CD14-positive monocyte (primary cell): Measurements from ENCODE around the gene CYB5R4. TPM values are rescaled to one million over a fixed set of nuclear protein-coding genes. Genes with fewer than 3 reads are reported as not detected.

Experiments used
- DNase-seq, 3 donors: peaks; one replicate each; pipeline ENCODE4 v3.0.0-alpha.2; 2011 to 2022
- H2AFZ ChIP-seq: 2 replicates; pipeline ENCODE4 v1.6.0; 2012; ENCODE audit warnings: mild to moderate bottlenecking, low read depth, low read length, inconsistent platforms; ENCODE audit not compliant: insufficient read depth, poor library complexity, severe bottlenecking
- H3K27ac ChIP-seq, 2 donors: 1 replicate in 1 of 2; 2 replicates in 1 of 2; pipeline ENCODE4 v1.5.1; 2012 to 2013; ENCODE audit warnings: low read length in 2 of 2, control low read depth in 1 of 2, inconsistent platforms in 1 of 2, low read depth in 1 of 2, mild to moderate bottlenecking in 1 of 2
- H3K27me3 ChIP-seq, 2 donors: one replicate each; pipeline versions ENCODE4 v1.6.0 to v1.6.1; 2011 to 2013; ENCODE audit warnings: low read length in 2 of 2; ENCODE audit not compliant: control insufficient read depth in 2 of 2, insufficient read depth in 2 of 2
- H3K36me3 ChIP-seq, 2 donors: replicated peaks in 1 of 2; 1 replicate in 1 of 2; 2 replicates in 1 of 2; pipeline versions ENCODE4 v1.5.1 to v1.6.1; 2012 to 2013; ENCODE audit warnings: low read length in 2 of 2, control low read depth in 1 of 2, inconsistent platforms in 1 of 2, mild to moderate bottlenecking in 1 of 2; ENCODE audit not compliant: insufficient read depth in 2 of 2, control insufficient read depth in 1 of 2
- H3K4me1 ChIP-seq, 2 donors: 1 replicate in 1 of 2; 2 replicates in 1 of 2; pipeline versions ENCODE4 v1.5.1 to v1.6.1; 2012 to 2013; ENCODE audit warnings: low read length in 2 of 2, control low read depth in 1 of 2, inconsistent platforms in 1 of 2, mild to moderate bottlenecking in 1 of 2, moderate library complexity in 1 of 2; ENCODE audit not compliant: insufficient read depth in 2 of 2, control insufficient read depth in 1 of 2
- H3K4me2 ChIP-seq: replicated peaks from 2 replicates; pipeline ENCODE3; 2012; ENCODE audit warnings: low read length, moderate library complexity, mild to moderate bottlenecking; ENCODE audit not compliant: poor library complexity, severe bottlenecking; ENCODE audit errors: extremely low read depth
- H3K4me3 ChIP-seq, 3 experiments: fragments of 200-600 bp in 1 of 3; sonication (generic) in 1 of 3; replicated peaks in 1 of 3; 1 replicate in 2 of 3; 2 replicates in 1 of 3; pipeline ENCODE4 v1.5.1; 2011 to 2013; ENCODE audit warnings: low read length in 3 of 3, mild to moderate bottlenecking in 3 of 3, control low read depth in 2 of 3, low read depth in 2 of 3, inconsistent platforms in 1 of 3, moderate library complexity in 1 of 3
- H3K79me2 ChIP-seq: 2 replicates; pipeline ENCODE4 v1.6.0; 2012; ENCODE audit warnings: mild to moderate bottlenecking, control low read depth, inconsistent platforms, low read length, moderate library complexity; ENCODE audit not compliant: insufficient read depth
- H3K9ac ChIP-seq: 2 replicates; pipeline ENCODE4 v1.6.0; 2017; ENCODE audit warnings: low read length, mild to moderate bottlenecking; ENCODE audit not compliant: insufficient read depth, poor library complexity, severe bottlenecking
- H3K9me3 ChIP-seq, 2 donors: replicated peaks in 1 of 2; 1 replicate in 1 of 2; 2 replicates in 1 of 2; pipeline versions ENCODE4 v1.5.1 to v1.6.1; 2012 to 2013; ENCODE audit warnings: low read length in 2 of 2, control low read depth in 1 of 2; ENCODE audit not compliant: control insufficient read depth in 1 of 2, insufficient read depth in 1 of 2
- H4K20me1 ChIP-seq: 2 replicates; pipeline ENCODE4 v1.6.0; 2012; ENCODE audit warnings: mild to moderate bottlenecking, low read length, control low read depth, moderate library complexity; ENCODE audit not compliant: insufficient read depth
- H3K27ac Mint-ChIP-seq, 7 donors: one replicate each; pipeline ENCODE4 v1.8.0; 2020; ENCODE audit warnings: mild to moderate bottlenecking in 7 of 7, mixed read lengths in 7 of 7, moderate library complexity in 6 of 7, inconsistent platforms in 2 of 7
- H3K27me3 Mint-ChIP-seq, 3 donors: one replicate each; pipeline ENCODE4 v1.8.0; 2021 to 2022; ENCODE audit warnings: low read depth in 3 of 3, mild to moderate bottlenecking in 3 of 3, mixed read lengths in 3 of 3, moderate library complexity in 3 of 3, inconsistent platforms in 1 of 3
- H3K36me3 Mint-ChIP-seq, 2 donors: one replicate each; pipeline ENCODE4 v1.8.0; 2020; ENCODE audit warnings: mixed read lengths in 2 of 2, inconsistent platforms in 1 of 2, mild to moderate bottlenecking in 1 of 2
- H3K4me1 Mint-ChIP-seq: one replicate; pipeline ENCODE4 v1.8.0; 2020; ENCODE audit warnings: mild to moderate bottlenecking, mixed read lengths
- H3K4me3 Mint-ChIP-seq, 2 donors: one replicate each; pipeline ENCODE4 v1.8.0; 2020; ENCODE audit warnings: mild to moderate bottlenecking in 2 of 2, mixed read lengths in 2 of 2, moderate library complexity in 1 of 2
- H3K9me3 Mint-ChIP-seq, 7 donors: one replicate each; pipeline ENCODE4 v1.8.0; 2020 to 2022; ENCODE audit warnings: mixed read lengths in 7 of 7, mild to moderate bottlenecking in 6 of 7, moderate library complexity in 6 of 7, inconsistent platforms in 2 of 7
- WGBS: methylation state at CpG from one replicate; pipeline ENCODE4 v1.1.5; 2013; ENCODE audit warnings: missing lambda C conversion rate; ENCODE audit not compliant: insufficient coverage; 5-methylcytosine and 5-hydroxymethylcytosine counted together
- intact Hi-C, 2 donors: fragments of 100-400 bp; cut with micrococcal nuclease; formaldehyde crosslinking; loops; one replicate each; pipeline versions ENCODE4 v1.15.0 to v1.15.1; 2023
- polyA plus RNA-seq, 3 donors: library from polyadenylated mRNA; depleted of rRNA in 1 of 3; unstranded in 2 of 3; stranded (reverse) in 1 of 3; fragments of 300-500 nt in 2 of 3; fragments of >200 nt in 1 of 3; fragmentation: Illumina TruSeq in 2 of 3; gene quantifications; 1 replicate in 2 of 3; 2 replicates in 1 of 3; pipeline ENCODE4 v1.2.3, GENCODE V29; 2012 to 2021
- TF ChIP-seq, protein P1 (sequence below): fragments of 200-600 bp; IDR thresholded peaks from one replicate; pipeline ENCODE4 v1.8.0; 2022; ENCODE audit warnings: antibody characterized with exemption, mild to moderate bottlenecking

Gene CYB5R4
- polyA plus RNA-seq, 3 donors = 30.5 to 120 (median 116) TPM

- peaks cover 56 to 75% of the 10 kb centered on the region in 2 donors for H3K36me3 ChIP-seq
- no peaks in the 10 kb centered on the region for H3K27me3 ChIP-seq
- Mint-ChIP-seq H3K9me3 (peaks cover 23 to 43% (median 25%) of the 10 kb centered on the region in 7 donors), H3K4me1 (no peaks in the 10 kb centered on the region), H3K4me3 (no peak overlapping the region), H3K27ac (no peak overlapping the region), H3K36me3 (peaks cover 68 to 69% of the 10 kb centered on the region in 2 donors), H3K27me3 (no peaks in the 10 kb centered on the region)
- no peak overlapping the region for H3K9ac ChIP-seq
- intact Hi-C loops = no loop called here
- TF ChIP-seq, protein P1, sequence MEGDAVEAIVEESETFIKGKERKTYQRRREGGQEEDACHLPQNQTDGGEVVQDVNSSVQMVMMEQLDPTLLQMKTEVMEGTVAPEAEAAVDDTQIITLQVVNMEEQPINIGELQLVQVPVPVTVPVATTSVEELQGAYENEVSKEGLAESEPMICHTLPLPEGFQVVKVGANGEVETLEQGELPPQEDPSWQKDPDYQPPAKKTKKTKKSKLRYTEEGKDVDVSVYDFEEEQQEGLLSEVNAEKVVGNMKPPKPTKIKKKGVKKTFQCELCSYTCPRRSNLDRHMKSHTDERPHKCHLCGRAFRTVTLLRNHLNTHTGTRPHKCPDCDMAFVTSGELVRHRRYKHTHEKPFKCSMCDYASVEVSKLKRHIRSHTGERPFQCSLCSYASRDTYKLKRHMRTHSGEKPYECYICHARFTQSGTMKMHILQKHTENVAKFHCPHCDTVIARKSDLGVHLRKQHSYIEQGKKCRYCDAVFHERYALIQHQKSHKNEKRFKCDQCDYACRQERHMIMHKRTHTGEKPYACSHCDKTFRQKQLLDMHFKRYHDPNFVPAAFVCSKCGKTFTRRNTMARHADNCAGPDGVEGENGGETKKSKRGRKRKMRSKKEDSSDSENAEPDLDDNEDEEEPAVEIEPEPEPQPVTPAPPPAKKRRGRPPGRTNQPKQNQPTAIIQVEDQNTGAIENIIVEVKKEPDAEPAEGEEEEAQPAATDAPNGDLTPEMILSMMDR = no peak
- no peak overlapping the region for H3K4me2 ChIP-seq
- no peak overlapping the region for H2AFZ ChIP-seq
- no peaks in the 10 kb centered on the region for H3K4me1 ChIP-seq
- no peaks in the 10 kb centered on the region for H4K20me1 ChIP-seq
- H3K79me2 ChIP-seq = no peaks in the 10 kb centered on the region
- no peak overlapping the region for H3K4me3 ChIP-seq
- DNase-seq = no peak
- H3K9me3 ChIP-seq = peaks cover 15 to 37% of the 10 kb centered on the region in 2 donors
- no peak overlapping the region for H3K27ac ChIP-seq
Measured at GRCh38 chr6:83962582-83962981, 103.1 kb downstream of the CYB5R4 start.

GRCh38 chr6:83966539-83966938 lies 107.0 kb downstream of the CYB5R4 start:
- no peak overlapping the region for H3K9ac ChIP-seq
- Mint-ChIP-seq H3K27me3 (peaks cover 0 to 2% (median 0%) of the 10 kb centered on the region in 3 donors), H3K4me1 (no peaks in the 10 kb centered on the region), H3K9me3 (peaks cover 22 to 57% (median 35%) of the 10 kb centered on the region in 7 donors), H3K27ac (peak overlapping the region in 1 of 7 donors; percentile 36), H3K4me3 (no peak overlapping the region), H3K36me3 (peaks cover 37 to 40% of the 10 kb centered on the region in 2 donors)
- peaks cover 26 to 35% of the 10 kb centered on the region in 2 donors for H3K36me3 ChIP-seq
- no CpG with 5 or more reads among the region's 4 CpGs for WGBS
- H3K4me3 ChIP-seq = no peak overlapping the region
- H3K79me2 ChIP-seq = no peaks in the 10 kb centered on the region
- H3K9me3 ChIP-seq = peaks cover 16 to 42% of the 10 kb centered on the region in 2 donors
- no peak overlapping the region for H2AFZ ChIP-seq
- H3K27ac ChIP-seq = no peak overlapping the region
- H4K20me1 ChIP-seq = no peaks in the 10 kb centered on the region
- no peaks in the 10 kb centered on the region for H3K4me1 ChIP-seq
- TF ChIP-seq, protein P1 = no peak
- no peak for DNase-seq
- intact Hi-C loops = no loop called here
- H3K4me2 ChIP-seq = no peak overlapping the region
- H3K27me3 ChIP-seq = no peaks in the 10 kb centered on the region
